GM12892 (cell line): ENCODE measurements around the gene TOMM40.
A peak's percentile ranks its signal among the peaks of the same experiment; 100 is the strongest.

Source experiments
- DNase-seq: peaks from one replicate; pipeline ENCODE4 v3.0.0; 2011; ENCODE audit not compliant: insufficient read length
- FAIRE-seq: peaks from 2 replicates; lab custom pipeline; 2011; peaks lifted over from hg19 to GRCh38; lab: Jason Lieb, UNC
- POLR2A ChIP-seq: IDR thresholded peaks from 2 replicates; pipeline ENCODE4 v1.6.1; 2011; ENCODE audit warnings: low read depth, low read length, control low read depth
- POLR2AphosphoS5 ChIP-seq: IDR thresholded peaks from 2 replicates; pipeline ENCODE4 v1.6.1; 2011; ENCODE audit warnings: low read depth, low read length, control low read depth
- TAF1 ChIP-seq: IDR thresholded peaks from 2 replicates; pipeline ENCODE4 v1.6.1; 2011; ENCODE audit warnings: low read depth, mild to moderate bottlenecking, control low read depth, low read length, borderline replicate concordance

The TOMM40 gene

GRCh38 chr19:44889830-44890365, 1.2 kb upstream of the TOMM40 start:
- no peak for DNase-seq
- TF ChIP-seq TAF1 (no peak), POLR2AphosphoS5 (no peak), POLR2A (no peak)

GRCh38 chr19:44890366-44891015, 563 bp upstream of the TOMM40 start:
- FAIRE-seq (peak; percentile 100), DNase-seq (peak; percentile 97)
- TF ChIP-seq TAF1, result peak; percentile 40; the same call in 1 of the 2 replicates
- TF ChIP-seq POLR2A, result peak; percentile 77
- peak; percentile 67; the same call in 1 of the 2 replicates for TF ChIP-seq POLR2AphosphoS5

More at GRCh38 chr19:44889830-44890365, 1.2 kb upstream of the TOMM40 start:
- FAIRE-seq, result no peak

GRCh38 chr19:44892932-44893331, 1.9 kb downstream of the TOMM40 start:
- TF ChIP-seq TAF1, result no peak
- TF ChIP-seq POLR2AphosphoS5, result no peak
- no peak for TF ChIP-seq POLR2A
- FAIRE-seq, result no peak
- no peak for DNase-seq

- DNase-seq (no peak), FAIRE-seq (no peak)
- TF ChIP-seq POLR2AphosphoS5, result 0 out of 2 replicates have a peak, but pooled peaks have one; percentile 16
- TF ChIP-seq POLR2A, result no peak
These were observed 2.4 kb downstream of the TOMM40 start for GRCh38 chr19:44893332-44894051.

- TF ChIP-seq POLR2A (no peak), TAF1 (no peak), POLR2AphosphoS5 (no peak)
- DNase-seq (no peak), FAIRE-seq (no peak)
These were observed 3.0 kb downstream of the TOMM40 start for GRCh38 chr19:44894052-44894400.

GRCh38 chr19:44894946-44895345, 3.9 kb downstream of the TOMM40 start:
- no peak for TF ChIP-seq POLR2A
- no peak for TF ChIP-seq TAF1
- no peak for TF ChIP-seq POLR2AphosphoS5
- FAIRE-seq (no peak), DNase-seq (no peak)

- no peak for DNase-seq
- FAIRE-seq, result no peak
- TF ChIP-seq TAF1, result no peak
- TF ChIP-seq POLR2AphosphoS5, result no peak
- TF ChIP-seq POLR2A, result no peak; the same call in 1 of the 2 replicates
These were observed 6.8 kb downstream of the TOMM40 start for GRCh38 chr19:44897835-44898234.

GRCh38 chr19:44900328-44901244, 9.5 kb downstream of the TOMM40 start:
- FAIRE-seq (no peak), DNase-seq (no peak)
- TF ChIP-seq TAF1 (no peak), POLR2AphosphoS5 (peak; percentile 3; the same call in 1 of the 2 replicates)

- TF ChIP-seq TAF1 (no peak), POLR2A (no peak), POLR2AphosphoS5 (no peak)
- FAIRE-seq (no peak), DNase-seq (no peak)
These were observed 12.2 kb downstream of the TOMM40 start for GRCh38 chr19:44903216-44903601.

GRCh38 chr19:44903602-44904425, 12.8 kb downstream of the TOMM40 start:
- FAIRE-seq (peak; percentile 54), DNase-seq (peak; percentile 80)
- TF ChIP-seq POLR2AphosphoS5, result peak; percentile 68
- peak; percentile 68 for TF ChIP-seq POLR2A
- no peak for TF ChIP-seq TAF1
